ENCODE results near the gene CDK1.

Gene CDK1

GRCh38 chr10:60777696-60778213, 523 bp upstream of the CDK1 start:
- no peak for DNase-seq (ENCODE audit: low read depth, low spot score)

- DNase-seq (ENCODE audit: low read depth, low spot score) = no peak
Observed at GRCh38 chr10:60778971-60779796, 906 bp downstream of the CDK1 start.

- DNase-seq (ENCODE audit: low read depth, low spot score) = no peak
Observed at GRCh38 chr10:60781661-60782060, 3.4 kb downstream of the CDK1 start.

GRCh38 chr10:60784641-60785040, 6.4 kb downstream of the CDK1 start:
- DNase-seq (ENCODE audit: low read depth, low spot score) = no peak

GRCh38 chr10:60788544-60788943, 10.3 kb downstream of the CDK1 start:
- DNase-seq (ENCODE audit: low read depth, low spot score) = no peak

GRCh38 chr10:60789340-60789739, 11.1 kb downstream of the CDK1 start:
- DNase-seq (ENCODE audit: low read depth, low spot score) = no peak

GRCh38 chr10:60794953-60795352, 16.7 kb downstream of the CDK1 start:
- no peak for DNase-seq (ENCODE audit: low read depth, low spot score)

- no peak for DNase-seq (ENCODE audit: low read depth, low spot score)
Observed at GRCh38 chr10:60795465-60796202, 17.4 kb downstream of the CDK1 start.

GRCh38 chr10:60796481-60796880, 18.2 kb downstream of the CDK1 start:
- DNase-seq (ENCODE audit: low read depth, low spot score) = no peak

- no peak for DNase-seq (ENCODE audit: low read depth, low spot score)
Observed at GRCh38 chr10:60797200-60797599, 18.9 kb downstream of the CDK1 start.

GRCh38 chr10:60798031-60798430, 19.8 kb downstream of the CDK1 start:
- no peak for DNase-seq (ENCODE audit: low read depth, low spot score)

- DNase-seq (ENCODE audit: low read depth, low spot score) = no peak
Observed at GRCh38 chr10:60798870-60799269, 20.6 kb downstream of the CDK1 start.

GRCh38 chr10:60799971-60800650, 21.8 kb downstream of the CDK1 start:
- DNase-seq (ENCODE audit: low read depth, low spot score) = no peak

- DNase-seq (ENCODE audit: low read depth, low spot score) = no peak
Observed at GRCh38 chr10:60800918-60801317, 22.6 kb downstream of the CDK1 start.

GRCh38 chr10:60801522-60801921, 23.2 kb downstream of the CDK1 start:
- no peak for DNase-seq (ENCODE audit: low read depth, low spot score)

- no peak for DNase-seq (ENCODE audit: low read depth, low spot score)
Observed at GRCh38 chr10:60803433-60803832, 25.2 kb downstream of the CDK1 start.

- DNase-seq (ENCODE audit: low read depth, low spot score) = no peak
Observed at GRCh38 chr10:60803865-60804264, 25.6 kb downstream of the CDK1 start.

- DNase-seq (ENCODE audit: low read depth, low spot score) = no peak
Observed at GRCh38 chr10:60806921-60807320, 28.6 kb downstream of the CDK1 start.

GRCh38 chr10:60807499-60807898, 29.2 kb downstream of the CDK1 start:
- DNase-seq (ENCODE audit: low read depth, low spot score) = no peak

- no peak for DNase-seq (ENCODE audit: low read depth, low spot score)
Observed at GRCh38 chr10:60808036-60808435, 29.8 kb downstream of the CDK1 start.

GRCh38 chr10:60809157-60809556, 30.9 kb downstream of the CDK1 start:
- no peak for DNase-seq (ENCODE audit: low read depth, low spot score)

All from iPS DF 19.7 (cell line).